GM18861 (cell line): ENCODE data around the gene ADRM1.

Experiments
- ATAC-seq: cut with Tn5 transposase; IDR thresholded peaks from one replicate; pipeline ENCODE4 v1.9.1; 2021; ENCODE audit not compliant: unreplicated experiment

The ADRM1 gene

DNA sequence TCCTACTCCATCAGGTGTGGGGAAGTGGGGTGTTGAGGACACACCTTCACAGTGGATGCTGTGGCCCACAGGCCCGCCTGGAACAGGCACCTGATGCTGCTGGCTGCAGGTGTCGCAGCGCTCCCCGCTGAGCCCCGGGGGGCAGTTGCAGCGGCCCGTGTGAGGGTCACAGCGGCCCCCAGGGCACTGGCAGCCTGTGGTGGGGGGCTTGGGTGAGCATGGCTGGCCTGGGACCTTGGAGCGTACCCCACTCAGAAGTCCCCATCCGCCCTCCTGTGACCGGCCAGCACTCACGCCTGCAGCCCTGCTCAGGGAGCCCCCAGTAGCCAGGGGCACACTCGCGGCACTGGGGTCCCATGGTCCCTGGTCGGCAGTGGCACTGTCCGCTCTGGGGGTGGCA is 19.2 kb downstream of the ADRM1 start:
- ATAC-seq, result no peak

DNA sequence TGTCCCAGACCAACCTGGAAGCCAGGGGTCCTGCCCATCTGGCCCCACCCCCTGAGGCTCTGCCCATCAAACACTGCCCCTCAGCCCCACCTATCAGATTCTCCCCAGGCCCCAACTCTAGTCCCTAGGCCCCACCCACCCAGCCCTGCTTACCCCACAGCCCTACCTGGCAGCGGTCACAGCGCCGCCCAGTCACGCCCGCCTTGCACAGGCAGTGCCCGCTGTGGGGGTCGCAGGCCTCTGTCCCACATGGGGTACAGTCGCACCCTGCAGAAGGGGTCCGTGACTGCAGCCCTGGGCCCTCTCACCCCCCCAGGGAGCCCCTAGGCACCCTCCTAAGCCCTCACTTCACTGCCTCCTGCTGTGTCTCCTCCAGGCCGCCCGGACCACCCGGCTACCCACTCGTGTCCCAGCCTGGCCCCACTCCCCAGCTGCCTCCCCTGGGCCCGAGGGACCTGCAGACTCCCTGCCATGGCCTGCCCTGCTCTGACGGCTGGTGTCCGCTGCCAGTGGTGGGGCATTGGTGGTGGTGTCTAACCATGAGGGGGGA is 19.8 kb downstream of the ADRM1 start:
- ATAC-seq, result no peak

DNA sequence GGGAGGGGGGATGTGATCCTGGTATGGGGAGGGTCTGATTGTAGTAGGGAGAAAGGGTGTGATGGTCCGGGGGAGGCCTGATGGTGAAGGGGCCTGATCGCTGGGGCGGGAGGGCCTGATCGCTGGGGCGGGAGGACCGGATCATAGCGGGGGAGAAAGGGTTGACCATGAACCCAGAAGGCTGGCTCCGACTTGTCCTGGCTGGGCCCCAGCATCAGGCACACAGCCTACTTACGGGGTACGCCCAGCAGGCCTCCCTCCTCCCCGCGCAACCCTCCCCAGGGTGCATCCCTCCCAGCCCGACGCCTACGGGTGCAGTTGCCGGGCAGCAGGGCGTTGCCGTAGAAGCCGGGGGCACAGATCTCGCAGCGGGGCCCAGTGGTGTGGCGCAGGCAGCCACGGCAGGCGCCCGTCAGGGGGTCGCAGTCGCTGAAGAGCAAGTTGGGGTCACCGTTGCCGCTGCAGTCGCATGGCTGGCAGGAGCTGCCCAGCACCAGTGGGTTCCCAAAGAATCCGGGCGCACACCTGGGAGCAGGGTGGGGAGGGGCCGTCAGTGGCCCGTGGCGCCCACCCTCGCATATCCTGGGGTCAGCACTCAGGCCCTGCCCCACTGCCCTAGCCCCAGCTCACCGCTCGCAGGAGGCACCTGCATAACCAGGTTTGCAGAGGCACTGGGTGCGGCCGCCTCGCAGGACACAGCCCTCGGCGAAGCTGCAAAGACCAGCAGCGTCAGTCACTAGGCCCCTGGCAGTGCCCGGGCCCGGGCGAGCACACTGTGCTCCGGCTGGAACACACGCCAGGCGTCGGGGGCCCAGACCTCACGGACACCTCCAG is 20.6 kb downstream of the ADRM1 start:
- no peak for ATAC-seq

DNA sequence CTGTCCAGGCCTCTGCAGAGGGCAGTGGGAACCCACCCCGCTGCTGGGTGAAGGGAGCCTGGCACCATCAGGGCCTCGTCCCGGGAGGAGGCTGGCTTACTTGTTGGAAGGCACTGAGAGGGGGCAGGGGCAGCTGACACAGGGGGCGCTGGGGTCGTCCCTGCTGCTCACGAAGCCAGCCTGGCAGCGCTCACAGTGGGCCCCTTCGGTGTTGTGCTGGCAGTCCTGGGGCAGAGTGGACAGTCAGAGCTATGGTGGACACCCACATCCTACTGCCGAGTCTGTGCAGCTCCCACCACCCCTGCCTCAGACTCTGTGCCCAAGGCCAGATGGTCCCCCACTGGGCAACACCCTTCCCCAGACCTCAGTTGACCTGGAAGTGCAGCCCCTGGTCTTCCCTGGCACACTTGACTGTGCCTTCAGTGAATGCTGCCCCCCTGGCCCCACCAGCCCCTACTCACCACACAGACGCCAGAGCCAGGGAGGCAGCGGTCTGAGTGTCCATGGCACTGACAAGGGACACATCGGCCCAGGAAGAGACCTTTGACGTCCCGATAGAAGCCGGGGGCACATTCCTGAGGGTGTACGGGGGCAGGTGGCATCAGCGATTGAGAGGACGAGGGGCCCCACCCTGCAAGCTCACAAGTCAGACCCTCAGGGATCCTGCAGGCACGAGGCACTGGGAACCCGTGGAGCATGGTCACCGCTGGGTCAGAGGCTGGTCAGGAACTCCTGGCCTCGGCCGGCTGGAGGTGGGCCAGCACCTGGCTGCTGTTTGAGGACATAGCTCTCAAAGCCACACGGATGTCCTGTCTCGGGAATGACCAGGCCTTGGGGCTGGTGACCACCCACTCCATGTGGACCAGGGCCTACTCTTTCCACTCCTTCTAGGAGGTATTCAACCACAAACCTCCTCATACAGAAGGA is 21.4 kb downstream of the ADRM1 start:
- ATAC-seq, result no peak

DNA sequence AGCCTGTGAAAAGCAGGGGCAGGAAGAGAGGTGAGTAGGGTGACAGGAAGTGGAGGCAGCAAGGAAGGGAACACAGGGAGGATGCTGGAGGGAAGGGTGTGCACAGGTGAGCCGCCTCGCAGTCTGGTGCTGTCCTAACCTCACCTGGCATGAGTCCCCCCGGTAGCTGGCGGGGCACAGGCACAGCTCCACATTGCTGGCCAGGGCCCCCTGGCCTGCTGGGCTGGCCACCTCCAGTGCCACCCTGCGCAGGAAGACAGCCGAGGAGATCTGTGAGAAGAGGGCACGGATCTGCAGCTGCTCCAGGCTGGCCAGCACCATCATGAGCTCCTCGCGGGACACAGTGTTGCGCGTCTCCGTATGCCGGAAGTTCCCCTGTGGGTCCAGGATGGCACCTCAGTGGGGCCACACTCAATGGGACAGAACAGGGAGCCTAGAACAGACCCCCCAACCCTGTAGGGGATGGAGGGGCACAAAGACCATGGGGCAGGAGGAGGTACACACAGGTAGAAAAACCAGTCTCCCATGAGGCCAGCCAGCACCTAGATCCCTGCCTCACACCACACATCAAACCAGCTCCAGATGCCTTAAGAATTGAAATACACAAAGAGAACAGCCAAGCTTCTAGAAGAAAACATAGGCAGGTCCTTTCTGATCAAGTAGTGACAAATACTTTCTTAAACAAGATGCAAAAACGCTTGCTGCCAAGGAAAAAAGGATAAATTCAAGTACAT is 22.5 kb downstream of the ADRM1 start:
- ATAC-seq, result no peak

DNA sequence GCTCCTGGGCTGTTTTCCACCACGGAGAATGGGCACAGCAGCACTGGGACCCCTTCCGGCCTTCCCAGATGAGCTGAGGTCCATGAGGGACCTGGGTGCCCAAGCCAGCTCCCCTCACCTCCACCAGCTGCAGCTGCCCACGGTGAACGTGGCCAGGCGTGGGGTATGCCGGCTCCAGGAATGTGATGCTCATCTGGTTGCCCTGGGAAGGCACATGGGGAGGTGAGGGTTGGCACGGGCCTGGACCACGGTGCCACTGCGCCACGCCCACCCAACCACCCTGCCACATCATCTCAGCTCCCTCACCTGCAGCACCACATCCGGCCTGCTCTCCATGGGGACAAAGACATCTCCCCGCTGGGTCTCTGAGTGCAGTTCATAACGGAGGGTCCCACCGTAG is 23.8 kb downstream of the ADRM1 start:
- no peak for ATAC-seq

DNA sequence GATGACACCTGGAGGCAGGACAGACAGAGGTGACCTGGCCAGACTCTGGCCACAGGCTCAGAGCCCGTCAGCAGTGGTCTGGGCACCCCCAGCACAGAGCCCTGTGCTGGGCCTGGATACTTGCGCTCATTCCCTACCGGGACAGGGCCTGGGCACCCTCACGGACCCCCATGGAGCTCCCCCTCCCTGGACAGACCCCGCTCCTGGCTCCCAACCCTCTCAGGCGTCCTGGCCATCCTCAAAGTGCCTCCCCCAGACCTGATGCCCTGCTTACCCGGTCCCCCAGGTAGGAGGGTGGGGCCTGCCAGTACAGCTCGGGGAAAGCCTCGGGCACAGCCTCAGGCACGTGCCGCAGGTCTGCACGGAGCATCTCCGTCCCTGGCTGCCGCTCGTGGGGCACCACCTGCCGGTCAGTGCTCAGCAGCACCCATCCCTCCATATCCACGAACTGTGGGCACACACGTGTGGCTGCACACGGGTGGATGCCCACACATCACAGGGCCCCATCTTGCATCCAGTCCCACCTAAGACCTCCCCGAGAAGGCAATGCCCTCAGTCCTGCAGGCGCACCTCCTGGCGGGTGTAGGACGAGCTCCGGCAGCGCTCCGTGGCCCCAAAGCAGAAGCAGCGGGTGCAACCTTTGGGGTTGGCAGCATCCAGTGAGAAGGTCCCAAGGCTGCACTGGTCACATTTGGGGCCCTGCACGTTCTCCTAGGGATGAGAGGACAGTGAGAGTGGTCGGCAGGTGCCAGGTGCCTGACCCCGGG is 24.3 kb downstream of the ADRM1 start:
- no peak for ATAC-seq

DNA sequence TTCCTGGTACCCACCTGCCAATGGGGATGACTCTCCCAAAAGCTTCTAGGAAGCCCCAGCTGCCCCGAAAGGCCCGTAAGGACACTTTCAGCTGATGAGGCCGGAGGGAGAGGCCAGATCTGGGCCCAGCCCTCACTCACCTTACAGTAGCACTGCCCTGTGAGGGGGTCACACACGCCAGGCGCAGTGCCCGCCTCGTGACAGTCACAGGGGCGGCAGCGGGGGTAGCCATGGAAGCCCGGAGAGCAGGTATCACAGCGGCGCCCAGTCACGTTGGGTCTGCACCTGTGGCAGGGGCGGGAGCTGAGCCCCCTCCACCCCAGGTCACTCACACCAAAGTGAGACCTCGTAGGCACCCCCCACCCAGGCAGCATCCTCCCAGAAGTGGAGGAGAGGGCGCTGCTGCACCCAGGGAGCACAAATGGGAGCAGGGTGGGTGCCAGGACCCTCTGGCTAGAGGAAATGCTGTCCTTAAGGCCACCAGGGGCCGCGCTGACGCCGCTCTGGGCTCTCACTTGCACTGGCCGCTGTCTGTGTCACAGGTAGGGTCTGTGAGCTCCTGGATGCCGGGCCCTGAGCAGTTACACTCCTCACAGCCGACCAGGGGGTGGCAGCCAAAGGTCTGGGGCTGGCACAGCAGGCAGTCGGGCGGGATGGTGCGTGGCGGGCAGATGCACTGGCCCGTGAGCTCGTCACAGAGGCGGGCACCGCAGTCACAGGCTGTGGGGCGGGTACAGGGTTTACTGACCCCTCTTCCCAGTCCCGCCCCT is 25.1 kb downstream of the ADRM1 start:
- no peak for ATAC-seq

DNA sequence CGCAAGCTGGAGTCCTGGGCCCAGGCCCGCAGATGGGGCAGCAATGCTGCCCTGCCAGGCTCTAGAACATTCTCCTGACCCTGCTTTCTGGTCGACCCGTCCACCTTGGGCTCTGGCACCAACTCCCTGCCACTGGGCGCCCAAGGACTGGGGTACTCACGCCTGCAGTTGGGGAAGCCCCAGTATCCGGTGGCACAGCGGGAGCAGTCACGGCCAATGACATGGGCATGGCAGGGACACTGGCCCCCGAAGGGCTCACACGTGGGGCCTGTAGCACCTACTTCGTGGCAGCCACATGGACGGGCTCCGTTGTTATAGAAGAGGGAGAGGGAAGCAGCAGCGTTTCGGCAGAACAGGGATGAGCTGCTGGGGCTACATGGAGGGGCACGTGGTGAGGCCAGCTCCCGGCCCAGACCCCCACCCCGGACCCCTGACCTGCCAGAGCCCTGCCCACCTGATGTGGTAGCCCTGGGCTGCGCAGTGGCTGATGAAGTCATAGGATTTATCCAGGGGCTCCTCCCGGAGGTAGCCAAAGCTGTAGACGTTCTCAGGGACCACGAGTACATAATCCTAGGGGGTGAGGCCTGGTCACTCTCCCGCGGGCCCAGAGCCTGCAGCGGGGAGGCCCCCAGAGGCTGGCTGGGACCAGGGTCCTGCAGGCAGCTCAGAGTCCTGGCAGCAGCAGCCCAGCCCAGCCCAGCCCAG is 26.0 kb downstream of the ADRM1 start:
- no peak for ATAC-seq

DNA sequence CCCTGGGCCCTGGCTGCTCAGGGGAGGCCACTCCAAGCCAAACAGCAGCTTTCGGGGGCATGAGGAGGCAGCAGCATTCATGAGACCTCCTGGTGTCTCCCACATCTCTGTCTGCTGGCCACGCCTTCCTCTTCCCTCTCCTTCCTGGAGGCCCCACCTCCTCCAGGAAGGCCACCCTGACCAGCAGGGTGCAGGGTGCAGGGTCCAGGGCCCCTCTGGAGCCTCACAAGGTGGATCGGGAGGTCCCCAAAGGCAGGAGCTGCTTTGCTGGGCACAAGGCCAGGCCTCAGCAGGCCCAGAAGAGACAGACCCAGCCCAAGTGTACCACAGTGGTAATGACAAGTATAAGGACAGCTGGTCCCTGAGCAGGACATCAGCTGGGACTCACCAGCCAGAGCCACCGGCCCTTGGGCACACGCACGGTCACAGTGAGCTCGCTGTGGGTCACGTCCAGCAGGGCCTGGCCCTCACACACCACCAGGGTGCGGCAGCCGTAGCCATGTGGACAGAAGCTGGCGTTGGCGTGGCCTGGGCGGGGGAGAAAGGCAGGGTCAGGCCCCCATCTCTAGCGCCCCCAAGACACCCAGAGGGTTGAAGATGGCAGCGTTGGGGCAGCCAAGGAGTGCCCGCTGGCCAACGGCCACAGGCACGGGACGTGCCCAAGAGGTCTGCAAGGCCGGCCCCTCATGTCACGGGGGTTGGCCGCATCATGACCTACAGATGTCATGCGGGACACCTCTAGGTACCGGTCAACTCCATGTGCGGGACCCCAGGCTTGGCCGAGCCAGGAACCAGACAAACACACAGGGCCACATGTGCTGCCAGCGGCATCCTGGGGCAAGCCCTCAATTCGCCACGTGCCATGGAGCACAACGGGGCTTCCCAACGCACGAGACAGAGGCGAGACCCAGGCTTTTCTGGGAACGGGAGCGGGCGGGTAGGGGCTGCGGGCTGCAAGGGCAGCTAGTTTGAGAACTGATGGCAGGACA is 26.9 kb downstream of the ADRM1 start:
- ATAC-seq, result no peak

DNA sequence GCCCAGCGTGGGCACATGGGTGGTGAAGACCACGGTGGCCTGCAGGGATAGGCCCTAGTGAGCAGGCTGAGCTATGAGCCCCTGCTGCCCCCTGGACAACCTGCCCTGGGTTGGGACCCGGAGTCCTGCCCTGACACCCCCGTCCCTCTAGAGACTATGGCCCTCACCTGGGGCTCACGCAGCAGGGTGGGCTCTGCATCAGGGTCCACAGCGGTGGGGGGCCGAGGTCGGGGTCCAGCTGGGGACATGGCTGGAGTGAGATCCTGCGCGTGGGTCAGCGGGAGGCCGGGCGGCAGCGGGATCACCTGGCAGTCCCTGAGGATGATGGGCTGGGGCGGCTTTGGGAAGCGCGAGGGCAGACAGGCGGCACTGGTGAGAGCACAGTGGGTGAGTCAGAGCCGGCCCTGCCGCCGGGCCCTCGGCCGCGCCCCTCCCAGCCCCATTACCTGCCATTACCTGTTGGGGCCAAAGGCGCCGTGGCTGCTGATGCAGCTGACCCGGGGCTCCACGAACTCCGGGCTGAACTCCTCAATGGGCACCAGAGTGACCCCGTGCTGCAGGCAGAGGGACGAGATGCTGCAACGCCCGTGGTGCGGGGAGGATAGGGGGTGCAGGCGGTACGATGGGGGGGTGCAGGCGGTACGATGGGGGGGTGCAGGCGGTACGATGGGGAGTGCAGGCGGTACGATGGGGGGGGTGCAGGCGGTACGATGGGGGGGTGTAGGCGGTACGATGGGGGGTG is 27.9 kb downstream of the ADRM1 start:
- ATAC-seq, result no peak

DNA sequence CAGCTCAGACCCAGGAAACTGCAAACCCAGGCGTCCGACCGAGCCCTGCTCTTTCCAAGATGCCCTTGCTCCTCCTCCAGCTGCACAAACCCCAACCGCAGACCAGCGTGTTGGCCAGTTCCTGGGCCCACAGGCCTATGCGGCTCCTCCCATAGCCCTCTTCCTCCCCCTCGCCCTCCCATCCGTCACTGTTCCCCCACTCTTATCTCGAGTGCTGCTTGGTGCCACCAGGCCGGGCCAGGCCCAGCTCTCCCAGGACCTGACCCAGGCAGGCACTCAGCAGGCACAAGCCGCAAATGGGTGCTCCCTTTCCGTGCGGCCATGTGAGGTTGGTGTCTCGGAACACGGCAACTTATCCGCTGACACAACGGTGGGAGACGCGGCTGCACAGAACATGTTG is 28.6 kb downstream of the ADRM1 start:
- ATAC-seq, result no peak

DNA sequence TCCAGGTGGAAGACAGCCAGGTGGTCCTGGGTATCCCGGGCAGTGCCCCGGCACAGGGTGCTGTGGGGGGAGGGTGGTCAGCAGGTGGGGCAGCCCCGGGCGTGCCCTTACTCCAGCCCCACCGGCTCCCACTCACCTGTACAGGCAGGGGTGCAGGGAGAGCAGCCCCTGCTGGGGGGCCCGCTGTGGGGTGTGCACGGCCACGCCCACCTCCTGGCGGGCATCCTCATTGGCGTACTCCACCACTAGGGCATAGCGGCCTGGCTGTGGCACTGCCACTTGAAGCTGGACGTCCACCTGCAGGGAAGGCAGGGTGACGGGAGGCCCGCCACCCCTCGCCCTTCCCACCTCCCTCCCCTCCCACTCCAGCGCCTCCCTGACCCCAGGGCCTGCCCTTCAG is 29.6 kb downstream of the ADRM1 start:
- ATAC-seq, result no peak

DNA sequence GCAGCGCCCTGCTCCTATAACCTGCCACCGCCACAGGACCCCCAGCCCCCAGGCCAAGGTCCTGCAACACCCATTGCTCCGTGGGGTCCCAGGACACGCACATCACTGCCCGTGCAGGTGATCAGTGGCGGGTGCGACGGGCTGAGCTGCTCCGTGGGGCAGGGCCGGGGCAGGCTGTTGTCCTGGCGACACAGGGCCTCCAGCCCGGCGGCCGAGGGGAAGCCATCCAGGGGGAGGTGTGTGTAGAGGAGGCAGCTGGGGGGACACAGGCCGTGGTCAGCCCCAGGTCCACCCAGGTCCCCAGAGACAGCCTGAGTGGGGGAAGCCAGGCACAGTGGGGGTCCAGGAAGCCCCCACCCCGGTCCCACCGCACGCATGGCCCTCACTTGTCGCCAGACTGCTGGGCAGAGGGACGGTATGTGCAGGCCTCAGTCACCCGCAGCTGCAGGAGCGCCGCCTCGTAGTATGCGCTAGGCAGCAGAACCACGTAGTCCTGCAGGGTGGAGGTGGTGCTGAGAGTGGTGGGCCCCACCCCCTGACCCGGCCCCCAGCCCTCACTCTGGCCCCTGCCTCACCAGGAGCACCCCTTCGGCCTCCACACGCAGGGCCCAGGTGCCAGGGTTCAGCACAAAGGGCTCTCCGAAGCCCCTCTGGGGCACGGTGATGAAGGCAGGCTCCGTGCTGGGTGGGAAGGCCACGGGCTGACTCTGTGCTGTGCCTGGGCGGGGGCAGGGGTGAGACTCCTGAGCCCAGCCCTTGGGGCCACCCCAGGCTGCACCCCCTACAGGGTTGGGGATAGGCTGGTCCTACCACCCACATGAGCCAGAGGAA is 30.4 kb downstream of the ADRM1 start:
- no peak for ATAC-seq

DNA sequence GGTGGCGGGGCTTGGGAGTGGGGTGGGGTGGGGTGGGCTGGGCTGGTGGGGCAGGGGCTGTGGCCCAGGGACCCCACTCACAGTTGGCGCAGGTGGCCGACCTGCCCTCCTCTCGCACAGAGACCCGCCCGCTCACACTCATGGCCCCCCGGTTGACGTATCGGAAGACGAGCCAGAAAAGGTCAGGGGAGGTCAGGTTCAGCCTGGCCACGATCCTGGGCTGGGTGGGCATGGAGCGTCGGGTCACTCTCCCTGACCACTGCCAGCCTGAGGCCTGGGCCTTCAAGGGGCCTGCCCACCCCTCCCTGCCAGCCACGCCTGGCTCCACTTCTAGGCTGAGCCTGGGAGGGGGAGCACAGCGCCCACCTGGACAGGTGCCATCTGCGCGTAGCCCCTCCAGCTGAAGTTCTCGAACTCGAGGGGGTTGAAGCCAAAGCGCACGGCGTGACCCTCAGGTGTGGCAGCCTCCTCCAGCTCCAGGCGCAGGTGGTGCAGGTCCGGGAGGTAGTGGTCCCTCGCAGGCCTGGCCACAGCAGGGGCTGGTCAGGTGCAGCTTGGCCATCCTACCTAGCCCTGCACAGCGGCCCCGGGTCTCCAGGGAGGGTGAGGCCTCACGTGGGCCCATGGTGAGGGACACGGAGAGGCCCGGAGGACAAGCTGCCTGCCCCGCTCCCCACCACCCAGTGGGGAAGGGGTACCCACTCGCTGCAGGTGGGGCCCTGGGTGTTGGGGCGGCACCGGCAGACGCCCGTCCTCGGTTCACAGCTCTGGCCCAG is 31.2 kb downstream of the ADRM1 start:
- ATAC-seq, result no peak

DNA sequence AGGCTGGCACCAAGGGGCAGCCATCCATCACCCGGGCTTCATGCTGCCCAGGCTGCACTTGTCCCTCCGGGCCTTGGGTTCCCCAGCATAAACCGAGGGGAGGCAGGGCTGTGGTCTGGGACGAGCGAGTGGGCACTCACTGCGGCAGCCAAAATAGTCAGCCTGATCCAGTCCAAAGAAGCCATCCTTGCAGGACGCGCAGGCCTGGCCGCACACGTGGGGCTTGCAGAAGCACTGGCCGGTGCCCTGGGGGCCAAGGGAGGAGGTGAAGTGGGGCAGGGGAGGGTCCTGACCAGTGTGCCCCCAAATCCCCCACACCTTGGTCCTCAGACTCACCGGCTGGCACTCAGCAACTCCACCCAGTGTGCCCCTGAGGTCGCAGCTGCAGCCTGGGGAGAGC is 32.1 kb downstream of the ADRM1 start:
- ATAC-seq, result no peak
